H1 (cell line): ENCODE measurements around the gene TUBB4B. TPM values are rescaled to one million over a fixed set of nuclear protein-coding genes. Genes with fewer than 3 reads are reported as not detected.

Source experiments
- ATF2 ChIP-seq: IDR thresholded peaks from 2 replicates; pipeline ENCODE4 v1.6.1; 2012; ENCODE audit warnings: low read length, inconsistent platforms
- EZH2 ChIP-seq: fragments of 200-600 bp; sonication (generic); IDR thresholded peaks from 2 replicates; pipeline ENCODE4 v1.7.1; 2012; ENCODE audit warnings: low read depth, mild to moderate bottlenecking, moderate library complexity, low read length, inconsistent platforms; ENCODE audit not compliant: severe bottlenecking
- polyA plus RNA-seq, 7 experiments: library from polyadenylated mRNA; depleted of rRNA in 3 of 7; stranded (reverse) in 5 of 7; unstranded in 2 of 7; fragments of >200 nt in 5 of 7; fragments of 200-250 nt in 2 of 7; gene quantifications; 1 replicate in 5 of 7; 2 replicates in 1 of 7; 4 replicates in 1 of 7; pipeline versions ENCODE4 v1.2.1 to v1.2.3, GENCODE V29; 2011 to 2013; ENCODE audit warnings: missing spikeins in 2 of 7, mixed read lengths in 2 of 7
- total RNA-seq: library from RNA; stranded (reverse); fragmentation: NEBNext Ultra II Directional; extraction: Animal tissue kit (Norgen Biotek cat#: 25700); gene quantifications from 2 replicates; pipeline ENCODE4 v1.2.1, GENCODE V29; 2021

TUBB4B gene
- total and polyA plus RNA-seq, 2 of the 8 experiments (the other 6 are each of a cell fraction or from before 2014, with no cell fraction given) = 280 to 307 TPM

- TF ChIP-seq ATF2 = no peak
- TF ChIP-seq EZH2 = no peak
Measured at GRCh38 chr9:137194909-137195308, 46.2 kb upstream of the TUBB4B start (continued).
